Measurements from ENCODE around the gene CXCL14. TPM values are rescaled to one million over a fixed set of nuclear protein-coding genes. Genes with fewer than 3 reads are reported as not detected.

CXCL14 gene
- total and polyA plus RNA-seq, 2 of the 4 experiments (the other 2 are of a cell fraction): not detected

DNA sequence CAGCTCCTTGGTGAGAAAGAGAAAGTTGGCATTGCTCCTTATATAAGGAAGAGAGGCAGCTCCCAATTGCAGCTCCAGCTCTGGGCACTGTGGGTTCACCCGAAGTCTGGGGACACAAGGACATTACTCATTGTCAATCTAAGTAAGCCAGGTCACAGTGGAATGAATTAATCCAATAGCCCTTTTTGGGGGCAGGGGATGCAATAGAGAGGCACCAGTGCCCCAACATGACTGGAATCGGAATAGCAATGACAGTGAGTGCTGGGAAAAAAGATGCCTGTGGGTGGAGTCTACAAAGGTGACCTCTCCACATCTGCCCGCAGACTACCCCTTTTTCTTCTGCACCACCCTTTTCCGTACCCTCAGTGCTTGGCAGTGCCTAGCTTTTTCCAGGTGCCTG lies 31.9 kb downstream of the CXCL14 start:
- H3K4me3 ChIP-seq (ENCODE audit: insufficient read depth, low read depth, low read length): no peak overlapping the region
- H3K36me3 ChIP-seq (ENCODE audit: control insufficient read depth, insufficient read depth, low read length): no peaks in the 10 kb centered on the region
- H2AK9ac ChIP-seq (replicated peaks; ENCODE audit: low read depth, low read length, poor library complexity): no peak overlapping the region
- no peak overlapping the region for H2AFZ ChIP-seq (replicated peaks; ENCODE audit: low read length, poor library complexity)
- H3K27me3 ChIP-seq (ENCODE audit: control insufficient read depth, insufficient read depth, low read length): peaks cover 86% of the 10 kb centered on the region
- POLR2A ChIA-PET (ENCODE audit: unreplicated experiment): no interaction called here
- no peak overlapping the region for H3K4ac ChIP-seq (ENCODE audit: low read depth, low read length)
- dilution Hi-C loops (cut with HindIII; ENCODE audit: low sequenced_read_pairs, unreplicated experiment) (no loop called here), in situ Hi-C loops (cut with MboI; ENCODE audit: low sequenced_read_pairs) (no loop called here), intact Hi-C loops (cut with micrococcal nuclease) (no loop called here)
- no peak overlapping the region for H2BK120ac ChIP-seq (ENCODE audit: low read depth, low read length)
- no CpG with 5 or more reads among the region's 4 CpGs for WGBS, 2 experiments (ENCODE audit: extremely low coverage in 2 of 2, insufficient read length in 1 of 2)
- no peak overlapping the region for H3K4me2 ChIP-seq (ENCODE audit: low read depth, low read length)
- no peaks in the 10 kb centered on the region for H3K79me1 ChIP-seq (ENCODE audit: low read depth in 1 of 2, low read length in 2 of 2)
- no peak overlapping the region for H3K23ac ChIP-seq (ENCODE audit: low read depth, low read length)
- no peaks in the 10 kb centered on the region for H3K9me1 ChIP-seq (ENCODE audit: insufficient read depth, low read length)
- H2BK20ac ChIP-seq (ENCODE audit: low read depth, low read length): no peak overlapping the region
- no peak for ATAC-seq (ENCODE audit: low read depth)
- H2AK5ac ChIP-seq (ENCODE audit: low read depth, low read length): no peak overlapping the region
- H3K27ac ChIP-seq (ENCODE audit: insufficient read depth, low read length): no peak overlapping the region
- CTCF ChIA-PET: interaction anchor here (8.0 kb wide), 1 partner anchor 81 kb away, joined by 108 read pairs; no protein-coding TSS in a partner anchor
- no peak overlapping the region for H3K14ac ChIP-seq (replicated peaks; ENCODE audit: low read depth, low read length)
- no peak overlapping the region for H2BK15ac ChIP-seq (ENCODE audit: low read depth, low read length)
- no peaks in the 10 kb centered on the region for H4K20me1 ChIP-seq (ENCODE audit: insufficient read depth, low read length)
- H4K91ac ChIP-seq (ENCODE audit: insufficient read depth, low read depth, low read length): no peak overlapping the region
- no peak overlapping the region for H3K9ac ChIP-seq (ENCODE audit: low read depth, low read length)
- H3K56ac ChIP-seq (ENCODE audit: extremely low read depth, insufficient read depth, low read length): no peak overlapping the region
- H3K18ac ChIP-seq (ENCODE audit: low read depth, low read length): no peak overlapping the region
- no peak for DNase-seq
- no peak overlapping the region for H4K5ac ChIP-seq (ENCODE audit: low read depth, low read length)
- H3K9me3 ChIP-seq (ENCODE audit: control insufficient read depth, insufficient read depth, low read length): peaks cover 4% of the 10 kb centered on the region; the same call in 1 of the 2 replicates
- no peak overlapping the region for H4K8ac ChIP-seq (ENCODE audit: low read depth in 2 of 2, low read length in 2 of 2)
- H3K4me1 ChIP-seq (ENCODE audit: control insufficient read depth, insufficient read depth, low read length): peaks cover 2% of the 10 kb centered on the region; the same call in 1 of the 2 replicates
- TF ChIP-seq, protein P1, sequence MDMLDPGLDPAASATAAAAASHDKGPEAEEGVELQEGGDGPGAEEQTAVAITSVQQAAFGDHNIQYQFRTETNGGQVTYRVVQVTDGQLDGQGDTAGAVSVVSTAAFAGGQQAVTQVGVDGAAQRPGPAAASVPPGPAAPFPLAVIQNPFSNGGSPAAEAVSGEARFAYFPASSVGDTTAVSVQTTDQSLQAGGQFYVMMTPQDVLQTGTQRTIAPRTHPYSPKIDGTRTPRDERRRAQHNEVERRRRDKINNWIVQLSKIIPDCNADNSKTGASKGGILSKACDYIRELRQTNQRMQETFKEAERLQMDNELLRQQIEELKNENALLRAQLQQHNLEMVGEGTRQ (IDR thresholded peaks at IDR 0.05; ENCODE audit: low read depth, low read length): no peak
- TF ChIP-seq MAZ (IDR thresholded peaks at IDR 0.05; ENCODE audit: borderline replicate concordance, low read depth, low read length) (no peak), POLR2A (IDR thresholded peaks at IDR 0.05; ENCODE audit: low read depth, low read length) (no peak), CEBPB (IDR thresholded peaks at IDR 0.05; ENCODE audit: low read depth, low read length) (no peak), RFX5 (IDR thresholded peaks at IDR 0.05; ENCODE audit: low read depth, low read length) (no peak), RAD21 (IDR thresholded peaks at IDR 0.05; ENCODE audit: low read length) (no peak), BHLHE40 (IDR thresholded peaks at IDR 0.05; ENCODE audit: low read depth, low read length) (no peak), RCOR1 (IDR thresholded peaks at IDR 0.05; ENCODE audit: insufficient replicate concordance, low read length) (no peak), FOS (IDR thresholded peaks at IDR 0.05; ENCODE audit: low read depth, low read length) (no peak), MAFK (IDR thresholded peaks at IDR 0.05; ENCODE audit: low read depth, low read length) (no peak), SMC3 (IDR thresholded peaks at IDR 0.05; ENCODE audit: low read depth, low read length) (no peak)
- TF ChIP-seq, protein P2, sequence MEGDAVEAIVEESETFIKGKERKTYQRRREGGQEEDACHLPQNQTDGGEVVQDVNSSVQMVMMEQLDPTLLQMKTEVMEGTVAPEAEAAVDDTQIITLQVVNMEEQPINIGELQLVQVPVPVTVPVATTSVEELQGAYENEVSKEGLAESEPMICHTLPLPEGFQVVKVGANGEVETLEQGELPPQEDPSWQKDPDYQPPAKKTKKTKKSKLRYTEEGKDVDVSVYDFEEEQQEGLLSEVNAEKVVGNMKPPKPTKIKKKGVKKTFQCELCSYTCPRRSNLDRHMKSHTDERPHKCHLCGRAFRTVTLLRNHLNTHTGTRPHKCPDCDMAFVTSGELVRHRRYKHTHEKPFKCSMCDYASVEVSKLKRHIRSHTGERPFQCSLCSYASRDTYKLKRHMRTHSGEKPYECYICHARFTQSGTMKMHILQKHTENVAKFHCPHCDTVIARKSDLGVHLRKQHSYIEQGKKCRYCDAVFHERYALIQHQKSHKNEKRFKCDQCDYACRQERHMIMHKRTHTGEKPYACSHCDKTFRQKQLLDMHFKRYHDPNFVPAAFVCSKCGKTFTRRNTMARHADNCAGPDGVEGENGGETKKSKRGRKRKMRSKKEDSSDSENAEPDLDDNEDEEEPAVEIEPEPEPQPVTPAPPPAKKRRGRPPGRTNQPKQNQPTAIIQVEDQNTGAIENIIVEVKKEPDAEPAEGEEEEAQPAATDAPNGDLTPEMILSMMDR (conservative IDR thresholded peaks at IDR 0.05; ENCODE audit: low read depth, low read length): no peak
- TF ChIP-seq, protein P3, sequence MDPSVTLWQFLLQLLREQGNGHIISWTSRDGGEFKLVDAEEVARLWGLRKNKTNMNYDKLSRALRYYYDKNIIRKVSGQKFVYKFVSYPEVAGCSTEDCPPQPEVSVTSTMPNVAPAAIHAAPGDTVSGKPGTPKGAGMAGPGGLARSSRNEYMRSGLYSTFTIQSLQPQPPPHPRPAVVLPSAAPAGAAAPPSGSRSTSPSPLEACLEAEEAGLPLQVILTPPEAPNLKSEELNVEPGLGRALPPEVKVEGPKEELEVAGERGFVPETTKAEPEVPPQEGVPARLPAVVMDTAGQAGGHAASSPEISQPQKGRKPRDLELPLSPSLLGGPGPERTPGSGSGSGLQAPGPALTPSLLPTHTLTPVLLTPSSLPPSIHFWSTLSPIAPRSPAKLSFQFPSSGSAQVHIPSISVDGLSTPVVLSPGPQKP (IDR thresholded peaks at IDR 0.05; ENCODE audit: borderline replicate concordance, low read depth, low read length): no peak
- H2BK5ac ChIP-seq (ENCODE audit: low read depth, low read length, poor library complexity, severe bottlenecking): no peak overlapping the region
- BruUV-seq (replicated peaks): no TSS peak

Measured in IMR-90 (cell line).